B cell (primary cell): ENCODE results near the gene NEDD4. TPM values are rescaled to one million over a fixed set of nuclear protein-coding genes. Genes with fewer than 3 reads are reported as not detected.

Experiments used
- ATAC-seq: fragments of 200-7000 bp; cut with Tn5 transposase; one replicate; pipeline ENCODE4 v1.10.0; 2021; ENCODE audit warnings: low read depth, mild to moderate bottlenecking, moderate number of reproducible peaks, moderate library complexity
- CTCF ChIA-PET: fragments of 350-600 bp; sonication (Branson Sonifier 250); formaldehyde crosslinking; loops from one replicate; lab custom pipeline; 2021; ENCODE audit warnings: antibody characterized with exemption, inconsistent platforms; lab: Charles Lee
- POLR2A ChIA-PET: fragments of 350-600 bp; sonication (Branson Sonifier 250); formaldehyde crosslinking; loops from one replicate; lab custom pipeline; 2021; ENCODE audit warnings: antibody characterized with exemption; lab: Charles Lee
- DNase-seq: peaks from one replicate; pipeline ENCODE4 v3.0.0; 2013
- H2AFZ ChIP-seq: 2 replicates; pipeline ENCODE4 v1.6.1; 2012; ENCODE audit warnings: mild to moderate bottlenecking, low read depth, low read length; ENCODE audit not compliant: insufficient read depth, poor library complexity, severe bottlenecking
- H3K27ac ChIP-seq, 2 donors: 1 replicate in 1 of 2; 2 replicates in 1 of 2; pipeline ENCODE4 v1.5.1; 2012 to 2013; ENCODE audit warnings: low read length in 2 of 2, mild to moderate bottlenecking in 2 of 2, moderate library complexity in 1 of 2
- H3K27me3 ChIP-seq, 4 experiments: fragments of 200-600 bp in 1 of 4; sonication (generic) in 1 of 4; replicated peaks in 1 of 4; 1 replicate in 2 of 4; 2 replicates in 2 of 4; pipeline versions ENCODE4 v1.6.1 to v1.7.0; 2013 to 2016; ENCODE audit warnings: low read length in 3 of 4, mild to moderate bottlenecking in 2 of 4, mixed read lengths in 1 of 4, moderate library complexity in 1 of 4; ENCODE audit not compliant: insufficient read depth in 4 of 4, control insufficient read depth in 3 of 4; ENCODE audit errors: control extremely low read depth in 1 of 4
- H3K36me3 ChIP-seq, 2 experiments: replicated peaks in 1 of 2; 1 replicate in 1 of 2; 2 replicates in 1 of 2; pipeline versions ENCODE4 v1.6.1 to v1.7.1; 2013; ENCODE audit warnings: low read length in 1 of 2; ENCODE audit not compliant: insufficient read depth in 2 of 2, control insufficient read depth in 1 of 2; ENCODE audit errors: control extremely low read depth in 1 of 2, extremely low read depth in 1 of 2
- H3K4me1 ChIP-seq, 2 donors: fragments of 200-600 bp in 1 of 2; sonication (generic) in 1 of 2; 1 replicate in 1 of 2; 2 replicates in 1 of 2; pipeline versions ENCODE4 v1.5.1 to v1.6.1; 2013 to 2017; ENCODE audit warnings: low read length in 2 of 2; ENCODE audit not compliant: control insufficient read depth in 2 of 2, insufficient read depth in 2 of 2
- H3K4me2 ChIP-seq: replicated peaks from 2 replicates; pipeline ENCODE3; 2012; ENCODE audit warnings: mild to moderate bottlenecking, low read depth, low read length; ENCODE audit not compliant: poor library complexity, severe bottlenecking
- H3K4me3 ChIP-seq, 5 experiments: fragments of 200-600 bp in 1 of 5; sonication (generic) in 1 of 5; 1 replicate in 3 of 5; 2 replicates in 2 of 5; pipeline versions ENCODE4 v1.5.1 to v1.7.0; 2011 to 2016; ENCODE audit warnings: low read length in 4 of 5, mild to moderate bottlenecking in 4 of 5, low read depth in 2 of 5, control low read depth in 1 of 5, moderate library complexity in 1 of 5; ENCODE audit not compliant: insufficient read depth in 1 of 5; ENCODE audit errors: control extremely low read depth in 1 of 5, extremely low read depth in 1 of 5
- H3K79me2 ChIP-seq: fragments of 200-600 bp; sonication (generic); one replicate; pipeline ENCODE4 v1.6.0; 2016; ENCODE audit warnings: low read length; ENCODE audit not compliant: control insufficient read depth, insufficient read depth
- H3K9ac ChIP-seq: fragments of 200-600 bp; sonication (generic); 2 replicates; pipeline ENCODE4 v1.6.1; 2017; ENCODE audit warnings: mild to moderate bottlenecking, low read length, moderate library complexity
- H3K9me3 ChIP-seq, 3 donors: one replicate each; pipeline versions ENCODE4 v1.6.1 to v1.7.1; 2013; ENCODE audit warnings: low read length in 2 of 3; ENCODE audit not compliant: control insufficient read depth in 2 of 3, insufficient read depth in 1 of 3; ENCODE audit errors: control extremely low read depth in 1 of 3
- H4K20me1 ChIP-seq: 2 replicates; pipeline ENCODE4 v1.6.0; 2012; ENCODE audit warnings: mild to moderate bottlenecking, low read length; ENCODE audit not compliant: insufficient read depth, control insufficient read depth, poor library complexity, severe bottlenecking
- H3K27ac Mint-ChIP-seq: one replicate; pipeline ENCODE4 v1.8.0; 2021; ENCODE audit warnings: mixed read lengths
- H3K27me3 Mint-ChIP-seq: one replicate; pipeline ENCODE4 v1.8.0; 2021; ENCODE audit warnings: mixed read lengths
- H3K4me1 Mint-ChIP-seq: one replicate; pipeline ENCODE4 v1.8.0; 2021; ENCODE audit warnings: mixed read lengths
- H3K4me3 Mint-ChIP-seq: one replicate; pipeline ENCODE4 v1.8.0; 2021; ENCODE audit warnings: mixed read lengths
- H3K9me3 Mint-ChIP-seq: one replicate; pipeline ENCODE4 v1.8.0; 2022; ENCODE audit warnings: mixed read lengths; ENCODE audit not compliant: insufficient read depth
- CTCF ChIP-seq: fragments of 200-600 bp; IDR thresholded peaks from one replicate; pipeline ENCODE4 v1.8.0; 2022; ENCODE audit warnings: antibody characterized with exemption, mild to moderate bottlenecking
- EZH2 ChIP-seq: IDR thresholded peaks from 2 replicates; pipeline ENCODE4 v1.6.1; 2012; ENCODE audit warnings: borderline replicate concordance, low read depth, mild to moderate bottlenecking, moderate library complexity, low read length; ENCODE audit not compliant: insufficient read depth, poor library complexity, severe bottlenecking
- WGBS: methylation state at CpG from one replicate; pipeline ENCODE4 v1.1.5; 2013; ENCODE audit warnings: missing lambda C conversion rate; ENCODE audit not compliant: insufficient coverage; 5-methylcytosine and 5-hydroxymethylcytosine counted together
- intact Hi-C: fragments of 100-400 bp; cut with micrococcal nuclease; formaldehyde crosslinking; loops from one replicate; pipeline ENCODE4 v1.10.0; 2022
- polyA plus RNA-seq: library from polyadenylated mRNA; depleted of rRNA; stranded (reverse); fragments of >200 nt; gene quantifications from 2 replicates; pipeline ENCODE4 v1.2.3, GENCODE V29; 2012
- total RNA-seq, 2 donors: library from RNA; stranded (reverse); fragments of 120-200 nt in 1 of 2; gene quantifications; 1 replicate in 1 of 2; 2 replicates in 1 of 2; pipeline versions ENCODE4 v1.2.3 to v1.2.4, GENCODE V29; 2013 to 2022

Gene NEDD4
- total and polyA plus RNA-seq, 2 donors (not counting 1 experiment from before 2014, with no cell fraction given), result 0.03 to 2.3 TPM

GRCh38 chr15:55796321-55796965, 197.0 kb downstream of the NEDD4 start:
- Histone ChIP-seq H3K4me3 (no peak overlapping the region), H3K79me2 (no peaks in the 10 kb centered on the region), H3K27me3 (peaks cover 0 to 6% (median 0%) of the 10 kb centered on the region in 4 experiments), H3K4me1 (no peaks in the 10 kb centered on the region), H3K27ac (no peak overlapping the region), H3K9ac (no peak overlapping the region), H4K20me1 (no peaks in the 10 kb centered on the region), H3K9me3 (peaks cover 0 to 11% (median 4%) of the 10 kb centered on the region in 3 donors), H3K4me2 (no peak overlapping the region), H3K36me3 (no peaks in the 10 kb centered on the region), H2AFZ (no peak overlapping the region)
- Mint-ChIP-seq H3K27ac (no peak overlapping the region), H3K4me3 (no peak overlapping the region), H3K27me3 (peaks cover 17% of the 10 kb centered on the region), H3K9me3 (peaks cover 9% of the 10 kb centered on the region), H3K4me1 (no peaks in the 10 kb centered on the region)
- CTCF ChIA-PET, result no interaction called here
- intact Hi-C loops, result no loop called here
- TF ChIP-seq EZH2, result no peak
- TF ChIP-seq CTCF, result no peak
- DNase-seq (no peak), ATAC-seq (no peak)
- WGBS, result 83% methylated on average over 4 of the region's 4 CpGs
- POLR2A ChIA-PET, result no interaction called here

GRCh38 chr15:55795031-55795430, 198.4 kb downstream of the NEDD4 start:
- Mint-ChIP-seq H3K9me3 (peaks cover 9% of the 10 kb centered on the region), H3K4me1 (no peaks in the 10 kb centered on the region), H3K27me3 (peaks cover 17% of the 10 kb centered on the region), H3K27ac (no peak overlapping the region), H3K4me3 (no peak overlapping the region)
- Histone ChIP-seq H3K4me2 (no peak overlapping the region), H2AFZ (no peak overlapping the region), H3K4me1 (no peaks in the 10 kb centered on the region), H3K27ac (no peak overlapping the region), H3K9ac (no peak overlapping the region), H3K4me3 (no peak overlapping the region), H3K79me2 (no peaks in the 10 kb centered on the region), H3K9me3 (peaks cover 0 to 11% (median 4%) of the 10 kb centered on the region in 3 donors), H3K27me3 (peaks cover 0 to 6% (median 0%) of the 10 kb centered on the region in 4 experiments), H4K20me1 (no peaks in the 10 kb centered on the region), H3K36me3 (no peaks in the 10 kb centered on the region)
- intact Hi-C loops, result no loop called here
- POLR2A ChIA-PET, result no interaction called here
- no peak for TF ChIP-seq CTCF
- no peak for TF ChIP-seq EZH2
- CTCF ChIA-PET, result interaction anchor here (1.9 kb wide), 1 partner anchor 19 kb away, joined by 6 read pairs; no protein-coding TSS in a partner anchor
- no peak for ATAC-seq
- DNase-seq, result no peak
